ENCODE data around the gene MXD1. TPM values are rescaled to one million over a fixed set of nuclear protein-coding genes. Genes with fewer than 3 reads are reported as not detected.

The MXD1 gene
- total RNA-seq, 4 donors from 2014 or later, result 11.7 to 154 (median 113) TPM

- in situ Hi-C loops (cut with MboI; ENCODE audit: low pct_ligation_motif_present in 1 of 4, low pct_unique_long_range_greater_than_20kb in 1 of 4, low sequenced_read_pairs in 3 of 4), result no loop called here
Measured at GRCh38 chr2:69952336-69953115, 37.6 kb downstream of the MXD1 start.

GRCh38 chr2:69954084-69954483, 39.2 kb downstream of the MXD1 start:
- Histone ChIP-seq H3K9me3 (no peaks in the 10 kb centered on the region), H3K4me1 (no peaks in the 10 kb centered on the region), H3K27ac (no peak overlapping the region), H3K36me3 (no peaks in the 10 kb centered on the region), H3K27me3 (peaks cover 8% of the 10 kb centered on the region), H3K4me3 (no peak overlapping the region)
- intact Hi-C loops (cut with DNase I; ENCODE audit: low total_unique reads), result no loop called here
- WGBS, 2 donors (ENCODE audit: low coverage in 1 of 2), result 89 to 96% methylated on average over 1 of the region's 1 CpG
- TF ChIP-seq CTCF (IDR thresholded peaks at IDR 0.05), result no peak
- in situ Hi-C loops (cut with MboI; ENCODE audit: low pct_ligation_motif_present in 1 of 4, low pct_unique_long_range_greater_than_20kb in 1 of 4, low sequenced_read_pairs in 3 of 4), result no loop called here
- no peak for DNase-seq

More at GRCh38 chr2:69952336-69953115, 37.6 kb downstream of the MXD1 start:
- intact Hi-C loops (cut with DNase I; ENCODE audit: low total_unique reads), result no loop called here
- no peak overlapping the region for H3K27ac ChIP-seq
- no peaks in the 10 kb centered on the region for H3K9me3 ChIP-seq
- no peaks in the 10 kb centered on the region for H3K36me3 ChIP-seq
- no peak for DNase-seq
- H3K4me3 ChIP-seq, result no peak overlapping the region
- peaks cover 13% of the 10 kb centered on the region for H3K27me3 ChIP-seq
- H3K4me1 ChIP-seq, result no peaks in the 10 kb centered on the region
- no peak for TF ChIP-seq CTCF (IDR thresholded peaks at IDR 0.05)
- no peak for TF ChIP-seq EP300 (IDR thresholded peaks at IDR 0.05; ENCODE audit: low read depth)
- TF ChIP-seq POLR2AphosphoS5 (IDR thresholded peaks at IDR 0.05), result no peak
- TF ChIP-seq POLR2A (IDR thresholded peaks at IDR 0.05), result no peak
- 78 to 84% methylated on average over 2 to 6 of the region's 6 CpGs for WGBS, 2 donors (ENCODE audit: low coverage in 1 of 2)

- Histone ChIP-seq H3K36me3 (no peaks in the 10 kb centered on the region), H3K27ac (no peak overlapping the region), H3K9me3 (no peaks in the 10 kb centered on the region), H3K4me3 (no peak overlapping the region), H3K4me1 (no peaks in the 10 kb centered on the region), H3K27me3 (no peaks in the 10 kb centered on the region)
- 87% methylated on average over 10 of the region's 11 CpGs; no CpG with 5 or more reads in 1 of the 2 donors for WGBS, 2 donors (ENCODE audit: low coverage in 1 of 2)
- TF ChIP-seq POLR2A (IDR thresholded peaks at IDR 0.05) (no peak), POLR2AphosphoS5 (IDR thresholded peaks at IDR 0.05) (no peak), CTCF (IDR thresholded peaks at IDR 0.05) (no peak), EP300 (IDR thresholded peaks at IDR 0.05; ENCODE audit: low read depth) (no peak)
- DNase-seq, result no peak
- in situ Hi-C loops (cut with MboI; ENCODE audit: low pct_ligation_motif_present in 1 of 4, low pct_unique_long_range_greater_than_20kb in 1 of 4, low sequenced_read_pairs in 3 of 4) (no loop called here), intact Hi-C loops (cut with DNase I; ENCODE audit: low total_unique reads) (no loop called here)
Measured at GRCh38 chr2:69955029-69955428, 40.1 kb downstream of the MXD1 start.

GRCh38 chr2:69956475-69956979, 41.6 kb downstream of the MXD1 start:
- no peaks in the 10 kb centered on the region for H3K4me1 ChIP-seq
- intact Hi-C loops (cut with DNase I; ENCODE audit: low total_unique reads), result no loop called here
- H3K27ac ChIP-seq, result no peak overlapping the region
- in situ Hi-C loops (cut with MboI; ENCODE audit: low pct_ligation_motif_present in 1 of 4, low pct_unique_long_range_greater_than_20kb in 1 of 4, low sequenced_read_pairs in 3 of 4), result no loop called here
- no peaks in the 10 kb centered on the region for H3K9me3 ChIP-seq
- no peaks in the 10 kb centered on the region for H3K27me3 ChIP-seq
- no peaks in the 10 kb centered on the region for H3K36me3 ChIP-seq
- no peak overlapping the region for H3K4me3 ChIP-seq
- no peak for DNase-seq
- TF ChIP-seq EP300 (IDR thresholded peaks at IDR 0.05; ENCODE audit: low read depth) (no peak), POLR2A (IDR thresholded peaks at IDR 0.05) (no peak), POLR2AphosphoS5 (IDR thresholded peaks at IDR 0.05) (no peak), CTCF (IDR thresholded peaks at IDR 0.05) (no peak)
- 57 to 90% methylated on average over 1 to 6 of the region's 6 CpGs for WGBS, 2 donors (ENCODE audit: low coverage in 1 of 2)
